GM19324 (cell line): ENCODE measurements around the gene MAML2.
A peak's percentile ranks its signal among the peaks of the same experiment; 100 is the strongest.

Source experiments
- ATAC-seq: cut with Tn5 transposase; IDR thresholded peaks from one replicate; pipeline ENCODE4 v1.9.1; 2021; ENCODE audit warnings: mild to moderate bottlenecking, moderate library complexity; ENCODE audit not compliant: unreplicated experiment, low FRiP score

Gene MAML2

DNA sequence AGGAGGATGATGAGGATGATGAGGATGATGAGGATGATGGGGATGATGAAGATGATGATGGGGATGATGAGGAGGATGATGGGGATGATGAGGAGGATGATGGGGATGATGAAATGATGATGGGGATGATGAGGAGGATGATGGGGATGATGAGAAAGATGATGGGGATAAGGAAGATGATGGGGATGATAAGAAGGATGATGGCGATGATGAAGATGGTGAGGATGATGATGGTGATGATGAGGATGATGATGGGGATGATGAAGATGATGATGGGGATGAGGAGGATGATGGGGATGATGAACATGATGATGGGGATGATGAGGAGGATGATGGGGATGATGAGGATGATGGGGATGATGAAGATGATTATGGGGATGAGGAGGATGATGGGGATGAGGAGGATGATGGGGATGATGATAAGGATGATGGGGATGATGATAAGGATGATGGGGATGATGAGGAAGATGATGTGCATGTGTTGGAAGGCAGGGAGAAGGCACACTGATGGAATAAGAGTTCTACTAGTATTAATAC lies 340.2 kb downstream of the MAML2 start:
- no peak for ATAC-seq

DNA sequence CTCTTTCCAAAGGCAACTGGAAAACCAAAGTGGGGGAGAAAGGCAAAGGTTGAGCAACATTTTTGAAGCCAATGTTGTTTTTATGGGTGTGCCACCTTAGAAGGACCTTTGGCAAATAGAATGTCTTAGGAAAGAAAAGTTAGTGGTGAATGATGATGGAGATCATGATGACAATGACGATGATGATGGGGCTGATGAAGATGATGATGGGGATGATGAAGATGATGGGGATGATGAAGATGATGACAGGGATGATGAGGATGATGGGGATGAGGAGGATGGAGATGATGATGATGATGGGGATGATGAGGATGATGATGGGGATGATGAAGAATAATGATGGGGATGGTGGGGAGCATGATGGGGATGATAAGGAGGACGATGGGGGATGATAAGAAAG lies 340.7 kb downstream of the MAML2 start:
- ATAC-seq = no peak

DNA sequence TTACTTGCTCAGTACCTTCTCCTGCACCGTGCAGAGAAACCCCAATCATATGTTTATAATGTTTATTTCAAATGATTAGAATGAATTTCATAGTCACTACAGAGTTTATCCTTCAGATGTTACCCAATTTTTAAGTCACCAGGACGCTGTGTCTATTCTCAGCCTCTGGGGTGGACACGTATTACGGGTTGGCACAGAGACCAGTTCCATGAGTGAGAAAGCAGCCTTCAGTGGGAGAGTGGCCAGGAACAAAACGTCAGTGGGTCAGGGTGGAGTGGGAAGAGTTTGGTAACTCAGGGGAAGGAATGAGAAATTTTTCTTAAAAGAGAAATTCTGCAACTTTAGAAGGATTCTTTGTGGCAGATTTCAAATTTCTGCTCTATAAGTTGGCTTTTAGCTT lies 342.0 kb downstream of the MAML2 start:
- no peak for ATAC-seq

DNA sequence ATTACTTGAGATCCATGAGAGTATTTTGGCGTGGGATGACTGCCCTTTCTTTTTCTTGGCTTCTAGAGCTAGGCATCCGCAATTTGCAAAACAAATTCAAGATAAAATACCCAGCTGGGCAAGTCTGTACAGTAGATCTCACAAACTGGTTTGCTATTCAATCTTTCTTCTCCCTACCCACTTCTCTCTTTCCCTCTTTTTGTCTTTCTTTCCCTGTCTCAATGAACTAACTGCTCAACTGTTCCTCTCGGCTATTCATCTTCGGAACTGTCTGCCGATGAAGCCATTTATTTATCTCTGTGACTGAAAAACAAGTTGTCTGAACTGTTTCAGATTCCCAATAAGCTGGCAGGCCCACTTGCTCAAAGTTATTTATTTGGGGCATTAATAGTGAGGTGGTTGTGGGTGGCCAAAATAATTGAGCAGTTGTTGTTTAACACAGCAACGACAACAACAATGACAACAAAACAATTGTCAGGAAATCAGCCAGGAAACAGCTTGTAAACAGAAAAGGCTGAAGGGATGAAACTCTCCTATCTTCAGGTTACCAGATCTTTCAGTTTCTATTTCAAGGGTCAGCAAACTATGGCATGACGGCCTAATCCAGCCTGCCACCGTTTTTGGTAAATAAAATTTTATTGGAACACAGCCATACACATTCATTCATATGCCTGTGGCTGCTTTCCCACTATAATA lies 343.1 kb downstream of the MAML2 start:
- peak; percentile 43 for ATAC-seq

DNA sequence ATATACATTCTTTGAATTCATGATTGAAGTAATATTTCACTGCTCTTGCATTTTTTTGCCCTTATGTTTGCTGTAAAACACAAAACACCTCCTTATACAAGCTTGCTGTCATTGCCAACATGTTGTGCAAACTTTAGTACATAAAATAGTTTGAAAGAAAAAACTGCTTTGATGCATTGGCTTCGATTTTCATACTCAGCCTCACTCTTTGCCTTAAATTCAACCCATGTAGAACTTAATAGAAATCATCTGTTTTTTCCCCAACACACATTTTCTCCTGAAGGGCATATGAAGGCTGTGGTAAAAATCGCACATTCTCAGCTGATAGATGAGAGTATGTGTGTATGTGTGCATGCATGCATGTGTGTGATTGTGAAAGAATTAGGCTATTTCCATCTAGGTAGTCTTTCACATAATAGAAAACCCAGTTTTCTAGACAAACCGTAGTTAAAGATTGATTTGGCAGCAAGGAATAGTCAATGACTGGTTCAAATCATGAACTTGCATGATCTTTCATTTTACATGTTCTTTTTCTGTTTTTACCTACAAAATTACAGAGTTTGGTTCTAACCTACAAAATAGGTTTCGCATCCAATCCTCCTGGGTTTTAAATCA lies 346.3 kb downstream of the MAML2 start:
- no peak for ATAC-seq

DNA sequence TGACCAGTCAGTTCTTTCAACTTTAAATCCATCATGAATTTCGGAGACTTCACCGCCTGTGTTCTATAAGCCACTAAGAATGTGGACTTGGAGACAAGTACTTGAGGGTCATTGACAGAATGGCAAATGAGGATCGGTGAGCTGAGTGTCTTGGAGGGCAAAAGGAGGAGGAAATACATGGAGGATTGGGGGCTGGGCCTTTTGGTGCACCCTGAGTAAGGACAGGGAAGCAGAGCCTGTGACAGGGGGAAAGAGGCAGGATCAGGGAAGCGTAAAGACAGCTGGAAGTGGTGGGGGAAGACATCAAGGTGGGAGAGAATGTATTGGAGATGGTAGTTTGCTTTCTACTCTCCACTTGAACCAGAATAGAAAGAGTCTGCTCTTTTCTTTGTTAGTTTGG lies 348.7 kb downstream of the MAML2 start:
- no peak for ATAC-seq

DNA sequence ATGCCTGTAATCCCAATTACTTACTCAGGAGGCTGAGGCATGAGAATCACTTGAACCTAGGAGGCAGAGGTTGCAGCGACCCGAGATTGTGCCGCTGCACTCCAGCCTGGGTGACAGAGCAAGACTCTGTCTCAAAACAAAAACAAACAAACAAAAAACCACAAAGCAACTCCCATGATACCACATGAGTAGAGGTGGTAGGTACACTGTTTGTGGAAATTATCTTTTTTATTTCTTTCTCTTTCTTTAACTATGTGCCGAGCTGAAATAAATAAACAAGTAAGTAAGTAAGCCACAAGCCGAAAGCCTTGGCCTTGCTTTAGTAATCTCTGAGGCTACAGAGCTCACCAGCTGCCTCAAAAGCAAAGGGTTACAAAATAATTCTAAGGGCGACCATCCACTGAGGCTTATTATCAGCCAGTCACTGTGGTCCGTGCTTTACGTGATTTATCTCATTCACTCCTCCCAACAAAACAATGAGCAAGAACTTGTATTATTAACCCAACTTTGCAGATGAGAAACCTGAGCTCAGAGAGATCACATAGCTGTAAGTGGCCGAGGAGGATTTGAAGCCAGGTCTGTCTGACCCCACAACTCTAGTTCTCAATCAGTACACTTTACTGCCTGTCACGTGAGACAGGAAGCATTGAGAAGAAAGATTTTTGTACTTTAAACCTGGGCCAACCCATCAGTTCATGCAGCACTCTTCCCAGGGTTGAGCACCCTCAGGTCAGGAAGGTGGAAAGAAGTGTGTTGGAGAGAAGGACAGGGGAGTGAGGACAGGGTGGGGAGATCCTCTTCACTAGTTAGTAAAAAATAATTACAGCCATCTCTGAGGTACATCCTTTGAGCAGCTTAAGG lies 349.3 kb downstream of the MAML2 start:
- no peak for ATAC-seq

DNA sequence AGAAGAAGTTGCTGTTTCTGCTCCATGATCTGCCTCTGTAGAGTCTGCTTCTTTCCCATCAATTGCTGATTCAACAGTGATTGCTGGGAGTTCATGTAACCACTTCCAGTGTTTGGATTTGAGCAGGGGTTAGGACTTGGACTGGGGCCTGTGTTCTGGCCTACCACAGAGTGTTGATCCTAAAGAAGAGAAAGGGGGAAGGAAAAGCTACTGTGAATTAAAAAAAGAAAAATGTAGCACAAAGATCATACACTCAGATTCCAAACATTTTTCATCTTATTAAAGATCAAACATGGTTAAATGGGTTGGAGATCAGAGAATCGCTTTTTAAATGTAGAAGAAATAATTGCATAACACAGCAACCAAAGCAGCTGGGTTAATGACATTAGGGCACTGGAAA lies 351.4 kb downstream of the MAML2 start:
- ATAC-seq = no peak

DNA sequence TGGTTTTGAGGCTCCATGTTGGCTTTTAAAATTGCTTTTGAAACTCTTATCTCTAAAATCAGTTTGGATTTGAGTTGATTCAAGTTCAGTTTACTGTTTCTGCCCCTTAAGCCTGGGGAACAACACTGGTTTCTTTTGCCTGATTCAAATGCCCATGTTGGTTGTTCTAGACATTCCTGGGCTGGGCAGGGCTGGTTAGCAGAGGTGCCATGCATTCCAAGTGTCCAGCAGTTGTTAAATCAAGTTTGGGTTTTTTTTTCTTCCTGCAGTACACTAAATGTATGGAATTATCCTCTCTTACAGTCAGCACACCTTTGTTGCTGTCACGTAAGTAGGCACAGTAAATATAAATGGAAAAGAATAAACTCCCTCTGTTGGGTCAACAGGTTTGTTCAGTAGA lies 351.9 kb downstream of the MAML2 start:
- ATAC-seq = no peak

DNA sequence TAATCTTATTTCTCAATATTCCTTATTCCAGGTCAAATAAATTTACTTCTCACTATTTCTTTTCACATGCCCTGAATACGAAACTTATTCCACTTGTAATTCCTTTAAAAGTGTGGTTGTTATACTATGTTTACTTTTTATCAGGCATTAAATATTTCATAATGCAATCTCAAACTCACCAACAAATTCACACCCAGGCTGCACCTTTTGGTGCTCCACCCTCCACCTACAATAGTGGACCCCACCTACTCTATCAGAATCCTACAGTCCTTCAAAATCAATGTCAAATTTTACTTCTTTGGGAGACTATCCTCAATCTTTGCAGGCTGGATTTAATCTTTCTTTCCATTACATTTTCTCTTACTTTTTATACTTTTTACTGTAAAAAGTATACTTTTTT lies 353.2 kb downstream of the MAML2 start:
- no peak for ATAC-seq

DNA sequence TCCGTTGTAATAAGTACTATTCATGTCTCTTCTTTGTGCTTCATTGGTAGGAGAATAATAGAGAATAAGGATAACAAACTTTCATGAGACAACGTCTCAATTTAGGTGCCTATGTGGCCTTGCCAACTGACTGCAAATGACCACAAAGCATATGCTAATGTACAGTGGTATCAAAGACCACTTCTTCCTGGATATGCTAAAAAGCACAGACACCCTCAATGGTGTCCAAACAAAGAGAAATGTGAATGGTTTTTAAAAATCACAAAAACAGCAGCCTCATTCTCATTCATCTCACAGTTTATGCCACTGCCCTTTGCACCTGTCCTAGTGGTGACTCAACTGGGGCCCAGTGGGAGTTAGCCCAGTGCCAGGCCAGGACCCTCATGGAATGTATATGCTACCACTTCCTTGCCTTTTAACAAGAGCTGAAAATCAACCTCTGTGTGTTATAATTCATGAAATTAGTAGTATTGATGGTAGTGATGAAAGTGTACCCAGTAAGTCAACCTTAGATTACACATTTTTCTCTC lies 353.9 kb downstream of the MAML2 start:
- no peak for ATAC-seq

DNA sequence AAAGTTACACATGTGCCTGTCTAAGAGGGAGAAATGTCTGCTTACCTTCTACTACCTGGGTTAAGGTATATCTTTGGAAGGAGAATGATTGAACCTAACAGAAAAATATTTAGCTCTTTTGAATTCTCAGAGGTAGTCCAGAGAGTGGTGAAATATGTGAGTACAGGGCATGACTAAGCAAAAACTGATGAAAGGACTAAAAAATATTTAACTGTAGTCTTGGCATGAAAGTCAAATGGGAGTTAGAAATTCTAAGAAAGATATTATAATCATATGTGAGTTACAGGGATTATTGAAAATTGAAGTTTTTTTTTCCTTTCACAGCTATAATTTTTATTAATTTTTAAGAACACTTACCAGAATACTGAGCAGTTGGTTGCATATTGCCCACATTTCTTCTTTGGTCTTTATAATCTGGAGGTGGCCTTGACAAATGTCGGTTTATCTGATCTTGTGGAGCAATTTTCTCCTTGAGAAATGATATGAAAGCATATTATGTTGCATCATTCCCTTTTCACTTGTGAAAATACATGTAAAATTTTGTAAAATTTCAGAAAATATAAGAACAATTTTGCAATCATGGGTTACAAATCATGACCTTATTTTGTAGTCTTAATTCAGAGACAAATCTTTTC lies 357.7 kb downstream of the MAML2 start:
- no peak for ATAC-seq

DNA sequence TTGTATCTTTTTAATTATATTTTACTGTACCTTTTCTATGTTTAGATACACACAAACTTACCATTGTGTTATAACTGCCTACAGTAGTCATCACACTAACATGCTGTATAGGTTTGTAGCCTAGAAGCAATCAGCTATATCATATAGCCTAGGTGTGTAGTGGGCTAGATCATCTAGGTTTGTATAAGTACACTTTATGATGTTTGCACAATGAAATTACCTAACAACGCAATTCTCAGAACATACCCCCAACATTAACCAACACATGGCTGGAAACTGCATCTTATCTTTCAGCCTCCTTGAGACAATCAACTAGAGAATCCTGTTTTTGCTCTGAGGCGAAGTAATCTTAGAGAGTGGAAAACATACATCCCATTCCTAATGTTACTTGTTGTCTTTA lies 358.9 kb downstream of the MAML2 start:
- ATAC-seq = no peak

DNA sequence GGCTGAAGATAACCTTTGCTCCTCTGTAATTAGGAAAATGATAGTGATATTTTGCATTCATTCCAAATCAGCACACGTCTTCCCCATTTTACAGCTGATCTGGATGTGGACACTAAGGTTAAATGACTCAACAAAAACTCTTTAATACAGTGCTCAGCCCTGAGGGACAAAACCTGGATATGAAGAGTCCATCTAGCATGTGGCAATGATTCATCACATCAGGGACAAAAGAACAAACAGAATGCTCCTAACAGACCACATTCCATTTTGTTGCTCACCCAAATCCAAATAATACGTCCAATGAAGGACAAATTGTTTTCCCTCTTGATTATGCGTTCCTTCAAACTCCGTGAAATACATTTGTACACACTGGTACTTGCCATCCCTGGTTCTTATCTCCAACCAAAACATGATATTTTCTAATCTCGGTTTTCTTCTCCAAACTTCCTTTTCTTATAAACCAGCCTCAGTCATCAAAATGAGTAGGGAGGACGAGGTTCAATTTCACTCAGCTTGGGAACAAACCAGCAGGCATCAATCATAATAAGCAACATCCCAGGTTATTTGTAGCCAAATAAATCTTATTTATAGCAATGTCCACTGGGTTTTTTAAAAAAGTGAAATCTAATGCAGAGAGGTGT lies 365.3 kb downstream of the MAML2 start:
- ATAC-seq = no peak

DNA sequence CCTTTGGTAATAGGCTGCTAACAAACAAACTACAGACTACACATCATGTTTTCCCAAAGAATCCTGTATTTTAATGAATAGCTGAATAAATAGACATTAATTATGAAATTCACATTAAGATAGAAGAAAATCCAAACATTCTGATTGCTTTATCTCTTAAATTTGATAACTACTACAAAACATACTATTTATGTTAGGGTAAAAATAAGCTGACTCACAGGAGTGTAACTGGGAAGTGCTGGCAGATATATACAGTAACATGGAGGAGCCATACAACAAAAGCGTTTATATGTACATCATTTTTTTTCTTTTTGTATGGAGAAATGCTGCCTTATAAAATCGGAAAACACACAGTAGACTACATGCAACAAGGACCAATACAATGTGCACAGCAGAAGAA lies 366.4 kb downstream of the MAML2 start:
- ATAC-seq = no peak

DNA sequence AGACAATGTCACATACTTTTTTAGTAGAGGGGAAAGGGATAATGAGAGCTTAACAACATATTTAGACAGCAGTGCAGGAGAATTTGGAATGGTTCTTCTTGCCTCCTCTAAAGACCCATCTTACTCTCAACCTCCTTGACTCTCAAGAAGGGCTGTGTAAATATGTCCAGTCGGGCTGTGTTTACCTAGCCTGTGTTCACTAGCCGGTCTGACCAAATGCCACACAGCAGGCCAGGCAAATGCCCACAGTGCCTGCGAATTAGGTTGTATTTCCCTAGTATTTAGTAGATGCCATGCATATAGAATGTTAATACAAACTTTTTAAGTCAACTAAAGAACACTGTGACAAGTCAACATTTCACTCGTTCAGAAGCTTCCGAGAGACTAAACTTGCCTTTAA lies 367.7 kb downstream of the MAML2 start:
- ATAC-seq = no peak

DNA sequence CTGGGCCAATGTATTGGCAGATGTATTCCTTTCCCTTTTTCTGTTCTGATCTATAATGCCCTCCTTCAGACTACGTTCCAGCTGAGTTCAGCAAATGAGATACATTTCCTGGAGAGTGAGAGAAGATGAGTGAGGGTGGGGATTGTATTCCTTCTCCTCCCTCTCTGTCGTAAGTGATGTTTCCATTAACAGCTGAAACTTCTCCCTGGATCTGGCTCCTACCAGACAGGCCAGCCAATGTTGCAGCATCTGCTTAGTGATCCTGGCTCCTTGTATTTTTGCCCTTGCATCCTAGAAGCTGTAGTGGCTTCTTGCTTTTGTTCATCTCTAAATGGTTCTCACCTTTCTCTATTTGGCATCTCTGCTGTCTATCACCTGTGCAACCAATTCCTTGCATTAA lies 370.9 kb downstream of the MAML2 start:
- no peak for ATAC-seq

DNA sequence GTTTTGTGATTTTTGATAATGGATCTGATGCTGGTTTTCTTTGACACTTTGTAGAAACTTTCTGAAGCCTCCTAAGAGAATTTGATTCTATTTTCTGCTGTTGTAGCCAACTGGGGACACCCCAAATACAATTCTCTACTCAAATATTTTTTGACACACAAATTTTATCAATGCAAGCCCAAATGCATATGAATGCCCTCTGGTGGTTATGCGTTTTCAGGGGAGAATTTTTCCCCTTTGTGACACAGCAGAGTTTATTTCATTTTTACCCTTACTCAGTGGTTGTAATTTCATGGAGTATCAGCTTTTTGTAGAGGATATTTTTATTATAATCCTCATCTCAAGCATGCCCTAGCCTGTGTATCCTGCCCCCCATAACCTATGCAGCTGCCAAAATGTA lies 374.4 kb downstream of the MAML2 start:
- ATAC-seq = no peak

DNA sequence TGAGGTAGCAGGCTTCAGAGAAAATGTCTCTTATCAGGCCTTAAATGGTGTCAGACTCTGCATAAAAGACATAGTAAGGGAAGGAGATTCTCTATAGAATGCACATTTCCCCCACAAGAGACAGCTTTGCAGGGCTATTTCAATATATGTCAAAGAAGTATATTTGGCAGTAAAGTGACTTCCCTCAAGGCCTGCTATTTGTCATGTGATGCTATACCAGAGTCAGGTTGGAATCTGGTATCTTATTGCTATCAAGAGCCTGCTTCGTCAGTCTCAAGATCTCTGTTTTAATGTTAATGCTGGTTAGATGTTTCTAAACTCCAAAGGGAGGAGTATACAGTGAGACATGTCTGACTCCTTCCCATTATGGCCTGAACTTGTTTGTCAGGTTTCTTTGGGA lies 378.7 kb downstream of the MAML2 start:
- ATAC-seq = no peak

DNA sequence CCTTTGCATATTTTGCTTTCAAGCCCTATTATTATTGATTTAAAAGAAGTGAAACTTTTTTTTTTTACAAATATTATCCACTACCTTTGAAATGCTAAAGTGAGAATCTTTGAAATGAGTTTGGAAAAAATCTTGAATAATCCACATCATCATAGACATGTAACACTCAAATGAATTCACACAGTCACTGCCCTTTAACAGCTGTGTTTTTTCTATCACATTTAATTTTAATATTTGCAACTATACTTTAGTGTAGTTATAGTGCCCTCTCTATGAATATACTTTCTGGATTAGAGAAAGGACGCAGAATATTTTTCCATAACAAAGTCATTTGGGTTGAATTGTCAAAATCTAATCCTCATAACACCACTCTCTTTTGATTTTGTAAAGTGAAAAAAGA lies 381.2 kb downstream of the MAML2 start:
- no peak for ATAC-seq
